SU-DHL-6 (cell line): ENCODE results near the gene TAL1.

Experiments
- H2AFZ ChIP-seq: fragments of 200-600 bp; sonication (generic); 2 replicates; pipeline ENCODE4 v1.6.1; 2014; ENCODE audit warnings: low read depth, mild to moderate bottlenecking, moderate library complexity, mixed read lengths, antibody characterized with exemption, low read length; ENCODE audit not compliant: severe bottlenecking
- H3F3A ChIP-seq: fragments of 200-600 bp; shearing (Covaris generic); 2 replicates; pipeline ENCODE4 v1.6.0; 2016; ENCODE audit warnings: antibody characterized with exemption, mild to moderate bottlenecking; ENCODE audit not compliant: insufficient read depth
- H3K27ac ChIP-seq: fragments of 200-600 bp; sonication (generic); 2 replicates; pipeline ENCODE4 v1.5.1; 2016; ENCODE audit warnings: low read depth, mild to moderate bottlenecking, low read length, moderate library complexity, mixed read lengths
- H3K27me3 ChIP-seq: fragments of 200-600 bp; sonication (generic), shearing (Covaris generic); 2 replicates; pipeline ENCODE4 v1.6.0; 2014; ENCODE audit warnings: mild to moderate bottlenecking, low read length
- H3K36me3 ChIP-seq: fragments of 200-600 bp; sonication (generic); 2 replicates; pipeline ENCODE4 v1.6.1; 2014; ENCODE audit warnings: mild to moderate bottlenecking, low read length, mixed read lengths
- H3K4me2 ChIP-seq: fragments of 300-600, 200-600 bp; shearing (Covaris generic), sonication (generic); 2 replicates; pipeline ENCODE4 v1.6.0; 2014; ENCODE audit warnings: low read length, low read depth, mild to moderate bottlenecking; ENCODE audit not compliant: poor library complexity, severe bottlenecking
- H3K4me3 ChIP-seq: fragments of 200-600 bp; sonication (generic); 2 replicates; pipeline ENCODE4 v1.5.1; 2014; ENCODE audit warnings: antibody characterized with exemption, low read length, mild to moderate bottlenecking, mixed read lengths; ENCODE audit not compliant: insufficient read depth, poor library complexity, severe bottlenecking
- H3K79me2 ChIP-seq: fragments of 200-600 bp; sonication (generic); 2 replicates; pipeline ENCODE4 v1.6.1; 2014; ENCODE audit warnings: mild to moderate bottlenecking, low read length, moderate library complexity; ENCODE audit not compliant: insufficient read depth
- H3K9ac ChIP-seq: fragments of 200-600 bp; sonication (generic); 2 replicates; pipeline ENCODE4 v1.7.0; 2014; ENCODE audit warnings: mild to moderate bottlenecking, low read length
- H3K9me2 ChIP-seq: fragments of 200-600 bp; sonication (generic); replicated peaks from 2 replicates; pipeline ENCODE4 v1.6.1; 2014; ENCODE audit warnings: low read length; ENCODE audit not compliant: insufficient read depth
- H3K9me3 ChIP-seq: fragments of 200-600 bp; sonication (generic); 2 replicates; pipeline ENCODE4 v1.6.1; 2014; ENCODE audit warnings: low read length, mixed read lengths; ENCODE audit not compliant: insufficient read depth
- H4K20me1 ChIP-seq: fragments of 200-600 bp; sonication (generic); 2 replicates; pipeline ENCODE4 v1.6.1; 2014; ENCODE audit warnings: low read depth, mild to moderate bottlenecking, antibody characterized with exemption, low read length, moderate library complexity, mixed read lengths
- CTCF ChIP-seq: fragments of 200-600 bp; sonication (generic); IDR thresholded peaks from one replicate; pipeline ENCODE4 v1.5.1; 2017; ENCODE audit warnings: antibody characterized with exemption, mild to moderate bottlenecking, low read length, moderate library complexity; ENCODE audit not compliant: insufficient read depth, poor library complexity, severe bottlenecking
- EZH2phosphoT487 ChIP-seq: fragments of 200-600 bp; sonication (generic), shearing (Covaris generic); conservative IDR thresholded peaks from 2 replicates; pipeline ENCODE4 v1.6.1; 2018; ENCODE audit warnings: mild to moderate bottlenecking, antibody characterized with exemption, low read length, moderate library complexity, mixed read lengths

Gene TAL1

GRCh38 chr1:47181095-47181954 lies 50.7 kb downstream of the TAL1 start:
- H3K79me2 ChIP-seq = no peaks in the 10 kb centered on the region
- no peak overlapping the region for H3K9ac ChIP-seq
- no peak for TF ChIP-seq CTCF
- no peak for TF ChIP-seq EZH2phosphoT487
- no peak overlapping the region for H3K27ac ChIP-seq
- no peak overlapping the region for H3K4me2 ChIP-seq
- H4K20me1 ChIP-seq = no peaks in the 10 kb centered on the region
- no peaks in the 10 kb centered on the region for H3K9me2 ChIP-seq
- no peaks in the 10 kb centered on the region for H3F3A ChIP-seq
- H3K9me3 ChIP-seq = no peaks in the 10 kb centered on the region
- H3K4me3 ChIP-seq = no peak overlapping the region
- H2AFZ ChIP-seq = no peak overlapping the region
- H3K36me3 ChIP-seq = no peaks in the 10 kb centered on the region
- no peaks in the 10 kb centered on the region for H3K27me3 ChIP-seq

- no peak for TF ChIP-seq CTCF
- H3K27ac ChIP-seq = no peak overlapping the region
- H2AFZ ChIP-seq = no peak overlapping the region
- no peaks in the 10 kb centered on the region for H3K27me3 ChIP-seq
- H3K79me2 ChIP-seq = no peaks in the 10 kb centered on the region
- no peaks in the 10 kb centered on the region for H4K20me1 ChIP-seq
- H3K36me3 ChIP-seq = no peaks in the 10 kb centered on the region
- H3K9me3 ChIP-seq = no peaks in the 10 kb centered on the region
- H3K9ac ChIP-seq = no peak overlapping the region
- no peaks in the 10 kb centered on the region for H3F3A ChIP-seq
- no peak overlapping the region for H3K4me2 ChIP-seq
- no peak overlapping the region for H3K4me3 ChIP-seq
- no peaks in the 10 kb centered on the region for H3K9me2 ChIP-seq
Measured at GRCh38 chr1:47180603-47181094, 51.4 kb downstream of the TAL1 start.

GRCh38 chr1:47179988-47180563 lies 51.9 kb downstream of the TAL1 start:
- no peak overlapping the region for H3K4me3 ChIP-seq
- H3K9me2 ChIP-seq = no peaks in the 10 kb centered on the region
- no peaks in the 10 kb centered on the region for H3F3A ChIP-seq
- no peaks in the 10 kb centered on the region for H3K79me2 ChIP-seq
- no peaks in the 10 kb centered on the region for H3K36me3 ChIP-seq
- no peaks in the 10 kb centered on the region for H4K20me1 ChIP-seq
- no peaks in the 10 kb centered on the region for H3K27me3 ChIP-seq
- no peaks in the 10 kb centered on the region for H3K9me3 ChIP-seq
- H3K9ac ChIP-seq = no peak overlapping the region
- no peak overlapping the region for H2AFZ ChIP-seq
- H3K27ac ChIP-seq = no peak overlapping the region
- no peak overlapping the region for H3K4me2 ChIP-seq
- TF ChIP-seq CTCF = no peak
- no peak for TF ChIP-seq EZH2phosphoT487
